Activated naive CD8-positive, alpha-beta T cell (primary cell): ENCODE measurements around the gene NDFIP2.

ENCODE experiments used
- H3K27ac Mint-ChIP-seq: one replicate; pipeline ENCODE4 v1.8.0; 2021; ENCODE audit warnings: mixed read lengths
- H3K27me3 Mint-ChIP-seq: one replicate; pipeline ENCODE4 v1.8.0; 2021; ENCODE audit warnings: mixed read lengths
- H3K36me3 Mint-ChIP-seq: one replicate; pipeline ENCODE4 v1.8.0; 2021; ENCODE audit warnings: mixed read lengths
- H3K4me1 Mint-ChIP-seq: one replicate; pipeline ENCODE4 v1.8.0; 2021; ENCODE audit warnings: low read depth, mixed read lengths
- H3K4me3 Mint-ChIP-seq: one replicate; pipeline ENCODE4 v1.8.0; 2021; ENCODE audit warnings: mild to moderate bottlenecking, mixed read lengths
- H3K9me3 Mint-ChIP-seq: one replicate; pipeline ENCODE4 v1.8.0; 2021; ENCODE audit warnings: low read depth, mixed read lengths

Gene NDFIP2

DNA sequence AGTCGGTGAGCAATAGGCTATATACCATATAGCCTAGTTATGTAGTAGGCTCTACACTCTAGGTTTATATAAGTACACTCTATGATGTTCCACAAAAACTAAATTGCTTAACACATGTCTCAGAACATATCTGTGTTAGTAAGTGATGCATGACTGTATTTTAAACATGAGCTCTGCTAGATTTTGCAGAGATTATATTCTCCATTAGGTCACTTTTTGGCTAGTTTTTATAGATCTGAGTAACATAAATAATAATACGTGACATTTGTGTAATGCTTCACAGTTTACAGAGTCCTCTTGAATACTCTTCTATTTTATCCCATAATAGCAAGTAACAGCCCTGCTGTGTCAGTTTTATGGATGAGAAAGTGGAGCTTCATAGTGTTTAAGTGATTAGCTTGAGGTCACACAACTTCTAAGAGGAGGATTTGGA lies 47.8 kb downstream of the NDFIP2 start:
- Mint-ChIP-seq H3K4me3 (no peak overlapping the region), H3K9me3 (no peaks in the 10 kb centered on the region), H3K27me3 (no peaks in the 10 kb centered on the region), H3K27ac (no peak overlapping the region), H3K36me3 (peaks cover 8% of the 10 kb centered on the region), H3K4me1 (peaks cover 11% of the 10 kb centered on the region)

DNA sequence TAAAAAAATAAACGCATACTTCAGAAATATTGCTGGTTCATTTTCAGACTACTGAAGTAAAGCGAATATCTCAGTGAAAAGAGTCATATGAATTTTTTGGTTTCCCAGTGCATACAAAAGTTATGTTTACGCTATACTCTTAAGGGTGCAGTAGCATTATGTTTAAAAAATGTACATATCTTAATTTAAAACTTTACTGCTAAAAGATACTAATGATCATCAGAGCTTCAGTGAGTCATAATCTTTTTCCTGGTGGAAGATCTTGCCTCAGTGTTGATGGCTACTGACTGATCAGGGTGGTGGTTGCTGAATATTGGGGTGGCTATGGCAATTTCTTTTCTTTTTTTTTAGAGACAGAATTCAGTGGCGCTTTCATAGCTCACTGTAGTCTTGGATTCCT lies 48.9 kb downstream of the NDFIP2 start:
- Mint-ChIP-seq H3K9me3 (no peaks in the 10 kb centered on the region), H3K27ac (no peak overlapping the region), H3K4me1 (peaks cover 11% of the 10 kb centered on the region), H3K27me3 (no peaks in the 10 kb centered on the region), H3K36me3 (peaks cover 11% of the 10 kb centered on the region), H3K4me3 (no peak overlapping the region)

DNA sequence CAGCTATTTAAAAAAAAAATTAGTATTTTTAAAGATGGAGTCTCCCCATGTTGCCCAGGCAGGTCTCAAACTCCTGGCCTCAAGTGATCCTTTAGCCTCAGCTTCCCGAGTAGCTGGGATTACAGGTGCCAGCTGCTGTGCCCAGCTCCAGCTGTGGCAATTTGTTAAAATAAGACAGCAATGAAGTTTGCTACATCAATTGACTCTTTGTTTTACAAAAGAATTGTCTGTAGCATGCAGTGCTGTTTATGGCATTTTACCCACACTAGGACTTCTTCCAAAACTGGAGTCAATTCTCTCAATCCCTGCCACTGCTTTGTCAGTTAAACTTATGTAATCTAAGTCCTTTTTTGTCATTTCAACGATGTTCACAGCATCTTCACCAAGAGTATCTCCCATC lies 49.3 kb downstream of the NDFIP2 start:
- H3K9me3 Mint-ChIP-seq = no peaks in the 10 kb centered on the region

DNA sequence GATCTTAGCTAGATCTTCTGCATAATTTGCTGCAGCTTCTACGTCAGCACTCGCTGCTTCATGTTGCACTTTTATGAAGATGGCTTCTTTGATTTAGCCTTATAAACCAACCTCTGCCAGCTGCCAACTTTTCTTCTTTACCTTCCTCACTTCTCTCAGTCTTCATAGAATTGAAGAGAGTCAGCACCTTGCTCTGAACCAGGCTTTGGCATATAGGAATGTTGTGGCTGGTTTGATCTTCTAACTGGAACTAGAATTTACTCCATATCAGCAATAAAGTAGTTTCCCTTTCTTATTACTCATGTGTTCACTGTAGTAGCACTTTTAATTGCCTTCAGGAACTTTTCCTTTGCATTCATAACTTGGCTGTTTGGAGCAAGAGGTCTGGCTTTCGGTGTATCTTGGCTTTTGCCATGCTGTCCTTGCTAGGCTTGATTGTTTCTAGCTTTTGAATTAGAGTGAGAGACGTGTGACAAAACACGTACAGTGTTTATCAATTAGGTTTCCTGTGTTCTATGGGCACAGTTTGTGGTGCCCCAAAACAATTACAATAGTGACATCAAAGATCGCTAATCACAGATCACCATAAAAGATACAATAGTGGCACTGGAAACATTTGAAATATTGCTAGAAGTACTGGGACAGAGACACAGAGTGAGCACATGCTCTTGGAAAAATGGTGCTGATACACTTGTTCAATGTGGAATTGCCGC lies 50.7 kb downstream of the NDFIP2 start:
- H3K4me3 Mint-ChIP-seq = no peak overlapping the region
- no peak overlapping the region for H3K27ac Mint-ChIP-seq
- H3K36me3 Mint-ChIP-seq = peaks cover 11% of the 10 kb centered on the region
- H3K4me1 Mint-ChIP-seq = peaks cover 11% of the 10 kb centered on the region
- no peaks in the 10 kb centered on the region for H3K9me3 Mint-ChIP-seq
- no peaks in the 10 kb centered on the region for H3K27me3 Mint-ChIP-seq

More for the DNA sequence above, 49.3 kb downstream of the NDFIP2 start:
- H3K4me1 Mint-ChIP-seq = peaks cover 11% of the 10 kb centered on the region
- no peaks in the 10 kb centered on the region for H3K27me3 Mint-ChIP-seq
- H3K27ac Mint-ChIP-seq = no peak overlapping the region
- H3K4me3 Mint-ChIP-seq = no peak overlapping the region
- H3K36me3 Mint-ChIP-seq = peaks cover 11% of the 10 kb centered on the region

DNA sequence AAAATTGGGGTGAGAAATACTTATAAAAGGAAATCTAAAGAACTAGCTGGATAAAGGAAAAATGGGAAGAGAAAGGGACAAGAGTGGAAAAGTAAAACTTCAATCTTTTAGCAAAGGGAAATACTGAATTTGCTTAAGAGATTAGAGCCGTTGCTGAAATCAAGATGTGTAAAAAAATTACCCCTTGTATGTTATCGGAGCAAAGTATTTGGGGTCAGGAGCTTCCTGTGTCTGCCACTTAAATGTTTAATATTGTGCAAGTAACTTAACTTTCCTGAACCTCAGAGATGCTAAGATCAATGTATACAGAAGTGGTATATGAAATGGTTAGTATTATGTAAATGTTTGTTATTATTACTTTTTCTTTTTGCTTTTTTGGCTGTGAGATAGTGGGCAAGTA lies 51.6 kb downstream of the NDFIP2 start:
- H3K27ac Mint-ChIP-seq = no peak overlapping the region
- H3K9me3 Mint-ChIP-seq = no peaks in the 10 kb centered on the region
- H3K27me3 Mint-ChIP-seq = no peaks in the 10 kb centered on the region
- H3K36me3 Mint-ChIP-seq = peaks cover 11% of the 10 kb centered on the region
- H3K4me1 Mint-ChIP-seq = peaks cover 11% of the 10 kb centered on the region
- H3K4me3 Mint-ChIP-seq = no peak overlapping the region

DNA sequence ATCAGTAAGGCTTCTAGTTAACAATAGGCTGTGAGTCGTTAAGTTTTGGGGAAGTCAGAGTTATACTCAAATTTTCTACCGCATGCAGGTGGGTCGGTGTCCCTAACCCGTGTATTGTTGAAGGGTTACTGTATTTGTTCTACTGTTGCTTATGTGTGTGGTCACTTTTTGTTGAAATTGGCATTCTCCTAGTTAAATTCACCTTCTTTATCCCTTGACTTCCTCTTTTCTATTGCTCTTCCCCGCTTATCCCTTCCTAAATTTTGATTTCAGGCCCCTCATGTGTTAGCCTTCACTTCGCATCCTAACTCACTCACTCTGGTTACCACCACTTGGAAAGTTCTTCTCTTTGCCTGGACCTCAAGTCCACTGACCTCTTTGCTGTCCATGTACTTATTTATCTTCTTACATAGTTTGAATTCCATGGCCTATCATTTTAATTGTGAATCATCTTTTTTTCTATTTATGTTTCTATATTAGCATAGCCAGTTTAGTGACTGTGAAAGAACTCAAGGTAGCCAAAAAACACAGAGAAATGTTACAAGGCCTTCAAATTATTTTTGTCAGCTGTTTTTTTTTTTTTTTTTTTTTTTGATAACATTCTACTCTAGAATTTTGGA lies 52.9 kb downstream of the NDFIP2 start:
- H3K27ac Mint-ChIP-seq = peak overlapping the region; percentile 22
- H3K36me3 Mint-ChIP-seq = peaks cover 15% of the 10 kb centered on the region

DNA sequence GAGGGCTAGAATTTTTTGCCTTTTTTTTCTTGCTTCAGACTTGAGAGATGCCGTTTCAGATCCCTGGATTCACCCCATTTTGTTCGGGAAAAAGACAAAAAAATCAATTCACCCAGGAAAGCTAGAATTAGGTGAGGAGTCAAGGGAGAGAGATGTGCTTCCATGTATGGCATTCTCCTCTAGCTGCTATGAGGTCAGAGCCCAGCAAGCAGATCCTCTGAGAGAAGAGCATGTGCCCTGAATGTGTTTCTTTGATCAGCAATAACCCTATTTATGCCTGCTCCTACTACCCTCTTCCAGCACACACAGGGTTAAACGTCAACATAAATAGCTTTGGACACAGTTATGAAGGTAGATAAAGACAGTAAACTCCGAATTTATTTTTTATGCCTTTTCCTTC lies 53.6 kb downstream of the NDFIP2 start:
- H3K27me3 Mint-ChIP-seq = no peaks in the 10 kb centered on the region
- no peak overlapping the region for H3K4me3 Mint-ChIP-seq
- H3K9me3 Mint-ChIP-seq = no peaks in the 10 kb centered on the region
- H3K4me1 Mint-ChIP-seq = peaks cover 11% of the 10 kb centered on the region
- H3K27ac Mint-ChIP-seq = no peak overlapping the region
- H3K36me3 Mint-ChIP-seq = peaks cover 15% of the 10 kb centered on the region

More for the DNA sequence above, 52.9 kb downstream of the NDFIP2 start:
- no peak overlapping the region for H3K4me3 Mint-ChIP-seq
- H3K27me3 Mint-ChIP-seq = no peaks in the 10 kb centered on the region
- H3K9me3 Mint-ChIP-seq = no peaks in the 10 kb centered on the region
- peaks cover 11% of the 10 kb centered on the region for H3K4me1 Mint-ChIP-seq

DNA sequence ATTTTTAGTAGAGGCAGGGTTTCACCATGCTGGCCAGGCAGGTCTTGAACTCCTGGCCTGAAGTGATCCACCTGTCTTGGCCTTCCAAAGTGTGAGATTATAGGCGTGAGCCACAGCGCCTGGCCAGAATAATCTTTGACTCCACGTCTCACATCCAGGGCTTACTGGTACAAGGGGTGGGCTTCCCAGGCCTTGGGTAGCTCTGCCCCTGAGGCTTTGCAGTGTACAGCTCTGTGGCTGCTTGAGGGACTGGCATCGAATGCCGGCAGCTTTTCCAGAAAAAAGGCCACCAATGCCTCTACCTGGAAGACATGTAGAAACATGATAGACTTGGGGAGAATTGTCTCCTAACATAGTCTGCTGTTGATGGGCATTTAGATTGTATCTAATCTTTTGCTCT lies 57.8 kb downstream of the NDFIP2 start:
- Mint-ChIP-seq H3K9me3 (no peaks in the 10 kb centered on the region), H3K4me3 (no peak overlapping the region), H3K36me3 (peaks cover 9% of the 10 kb centered on the region), H3K4me1 (no peaks in the 10 kb centered on the region), H3K27me3 (no peaks in the 10 kb centered on the region), H3K27ac (no peak overlapping the region)

DNA sequence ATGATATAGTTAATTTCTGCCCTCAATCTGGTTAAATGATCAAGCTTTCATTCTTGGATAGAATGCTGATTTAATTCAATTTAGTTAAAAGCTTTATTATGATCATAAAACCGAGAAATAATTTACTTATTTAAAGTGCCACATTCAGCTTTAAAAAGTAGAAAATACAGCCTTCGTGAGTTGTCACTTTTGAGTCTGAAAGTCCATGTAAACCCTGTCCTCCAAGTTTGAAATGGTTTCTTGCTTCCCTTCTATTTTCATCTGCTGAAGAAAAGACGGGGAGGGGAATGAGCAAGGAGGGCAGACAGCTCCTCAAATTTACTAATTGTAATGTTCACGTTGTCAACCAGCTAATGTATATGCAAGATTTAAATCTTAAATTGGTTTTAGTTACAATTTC lies 59.5 kb downstream of the NDFIP2 start:
- Mint-ChIP-seq H3K36me3 (peaks cover 8% of the 10 kb centered on the region), H3K9me3 (no peaks in the 10 kb centered on the region), H3K4me3 (no peak overlapping the region), H3K27ac (no peak overlapping the region), H3K4me1 (no peaks in the 10 kb centered on the region), H3K27me3 (no peaks in the 10 kb centered on the region)

DNA sequence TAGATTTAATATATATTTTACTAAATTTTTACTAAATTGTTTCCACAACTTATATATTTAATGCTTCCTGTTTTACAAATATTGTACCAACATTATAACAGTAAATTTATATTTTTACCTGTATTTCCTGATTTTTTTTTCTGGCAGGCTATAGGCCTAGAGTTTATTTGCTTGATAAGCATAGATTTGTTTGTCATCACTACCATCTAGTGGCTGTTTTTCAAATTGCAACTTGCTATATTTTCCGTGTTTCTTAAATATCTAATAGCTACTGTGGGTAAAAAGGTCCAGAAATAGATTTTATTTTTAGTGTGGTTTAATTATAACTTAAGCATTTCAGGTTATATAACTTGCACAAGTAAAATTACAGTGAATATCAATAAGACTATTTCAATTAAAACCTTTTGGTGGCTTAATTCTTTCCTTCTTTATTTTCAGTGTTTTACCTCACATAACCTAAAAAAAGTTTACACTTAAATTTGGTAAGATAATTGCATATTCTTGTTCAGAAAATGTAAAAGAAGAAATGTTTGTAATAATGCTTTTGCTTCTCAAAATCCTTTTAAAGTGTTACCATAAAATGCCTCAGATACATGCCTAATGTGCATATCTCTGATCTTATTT lies 60.6 kb downstream of the NDFIP2 start:
- Mint-ChIP-seq H3K4me1 (no peaks in the 10 kb centered on the region), H3K27ac (no peak overlapping the region), H3K36me3 (peaks cover 8% of the 10 kb centered on the region), H3K27me3 (no peaks in the 10 kb centered on the region), H3K9me3 (no peaks in the 10 kb centered on the region), H3K4me3 (no peak overlapping the region)

DNA sequence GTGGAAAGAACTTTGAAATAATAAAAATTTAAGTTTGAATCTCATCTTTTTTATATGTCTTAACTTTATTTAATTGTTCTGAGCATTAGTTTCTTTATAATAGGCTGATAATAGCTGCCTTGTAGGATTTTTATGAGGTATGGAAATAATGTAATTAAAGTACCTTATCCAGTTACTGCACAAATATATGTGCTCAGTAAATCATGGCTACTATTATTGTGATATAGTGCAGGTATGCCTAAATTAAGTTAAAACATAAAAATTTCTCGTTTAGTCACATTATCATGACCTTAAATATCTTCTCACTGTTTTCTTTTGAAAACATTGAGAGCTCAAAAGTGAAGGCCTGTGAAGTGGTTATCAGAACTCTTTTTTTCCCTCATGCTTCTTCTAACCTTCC lies 62.9 kb downstream of the NDFIP2 start:
- H3K4me3 Mint-ChIP-seq = no peak overlapping the region

DNA sequence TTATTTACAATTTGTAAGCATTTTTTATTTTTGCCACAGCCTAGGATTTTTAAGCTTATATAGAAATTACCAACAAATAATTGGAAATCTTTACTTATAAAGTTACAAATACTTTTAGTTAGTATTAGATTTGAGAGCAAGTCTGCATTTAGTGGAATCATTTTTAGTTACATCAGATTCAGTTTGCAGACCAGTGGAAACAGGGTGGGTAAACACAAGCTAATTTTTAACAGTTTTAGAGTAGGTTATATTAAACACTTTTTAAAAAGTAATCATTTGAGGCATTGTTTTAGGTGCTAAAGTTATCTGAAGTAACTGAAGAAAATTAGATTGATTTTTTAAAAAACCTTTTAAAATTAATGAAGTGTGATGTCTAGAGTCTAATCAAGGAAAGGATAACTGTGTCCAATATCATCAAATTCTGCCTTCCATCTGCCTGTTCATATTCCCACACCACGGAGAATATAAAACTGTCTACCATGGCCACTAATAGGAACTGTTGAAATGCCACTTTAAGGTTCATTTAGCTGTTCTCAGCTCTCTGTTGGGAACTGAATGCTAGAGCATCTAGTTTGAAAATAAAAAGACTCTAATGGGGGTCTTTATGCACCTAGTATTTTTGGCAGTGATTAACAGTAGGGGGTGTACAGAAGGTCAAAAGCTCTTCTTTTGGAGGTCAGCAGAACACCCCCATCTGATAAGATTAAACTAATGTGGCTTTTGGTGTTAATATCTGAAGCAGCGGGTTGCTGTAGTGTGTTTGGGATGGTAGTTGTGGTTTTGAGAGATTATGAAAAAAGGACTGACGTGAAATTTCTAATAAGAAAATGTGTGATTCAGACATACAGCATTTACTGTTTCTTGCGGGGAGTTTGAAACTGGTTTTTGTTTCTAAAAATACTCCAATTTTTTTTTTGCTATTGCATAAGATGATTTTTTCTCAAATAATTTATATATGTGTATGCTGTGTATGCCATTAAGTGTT lies 66.5 kb downstream of the NDFIP2 start:
- Mint-ChIP-seq H3K36me3 (peaks cover 4% of the 10 kb centered on the region), H3K27ac (no peak overlapping the region), H3K9me3 (no peaks in the 10 kb centered on the region), H3K4me1 (peaks cover 1% of the 10 kb centered on the region), H3K27me3 (no peaks in the 10 kb centered on the region), H3K4me3 (no peak overlapping the region)

More for the DNA sequence above, 62.9 kb downstream of the NDFIP2 start:
- H3K36me3 Mint-ChIP-seq = peaks cover 4% of the 10 kb centered on the region
- no peaks in the 10 kb centered on the region for H3K27me3 Mint-ChIP-seq
- H3K4me1 Mint-ChIP-seq = peaks cover 1% of the 10 kb centered on the region
- H3K27ac Mint-ChIP-seq = no peak overlapping the region
- no peaks in the 10 kb centered on the region for H3K9me3 Mint-ChIP-seq

DNA sequence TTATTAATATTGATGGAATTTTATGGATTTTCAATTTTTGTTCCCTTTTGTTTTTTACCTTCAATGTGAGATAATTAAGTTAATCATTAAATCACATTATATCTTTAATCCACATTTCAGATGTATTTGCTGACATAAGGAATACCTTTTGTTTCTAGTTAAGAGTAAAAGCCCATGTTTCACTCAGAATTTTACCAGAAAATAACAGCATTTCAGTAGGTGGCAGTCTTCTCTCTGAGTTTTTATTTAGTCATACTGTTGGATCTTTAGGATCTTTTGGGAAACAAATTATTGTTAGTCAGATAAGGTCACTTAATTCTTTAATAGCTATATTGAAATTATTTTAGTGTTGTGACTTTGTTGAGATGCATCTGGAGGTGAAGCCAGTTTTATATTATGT lies 67.9 kb downstream of the NDFIP2 start:
- Mint-ChIP-seq H3K4me3 (no peak overlapping the region), H3K4me1 (peaks cover 1% of the 10 kb centered on the region), H3K27me3 (no peaks in the 10 kb centered on the region), H3K9me3 (no peaks in the 10 kb centered on the region), H3K27ac (no peak overlapping the region), H3K36me3 (peaks cover 4% of the 10 kb centered on the region)

DNA sequence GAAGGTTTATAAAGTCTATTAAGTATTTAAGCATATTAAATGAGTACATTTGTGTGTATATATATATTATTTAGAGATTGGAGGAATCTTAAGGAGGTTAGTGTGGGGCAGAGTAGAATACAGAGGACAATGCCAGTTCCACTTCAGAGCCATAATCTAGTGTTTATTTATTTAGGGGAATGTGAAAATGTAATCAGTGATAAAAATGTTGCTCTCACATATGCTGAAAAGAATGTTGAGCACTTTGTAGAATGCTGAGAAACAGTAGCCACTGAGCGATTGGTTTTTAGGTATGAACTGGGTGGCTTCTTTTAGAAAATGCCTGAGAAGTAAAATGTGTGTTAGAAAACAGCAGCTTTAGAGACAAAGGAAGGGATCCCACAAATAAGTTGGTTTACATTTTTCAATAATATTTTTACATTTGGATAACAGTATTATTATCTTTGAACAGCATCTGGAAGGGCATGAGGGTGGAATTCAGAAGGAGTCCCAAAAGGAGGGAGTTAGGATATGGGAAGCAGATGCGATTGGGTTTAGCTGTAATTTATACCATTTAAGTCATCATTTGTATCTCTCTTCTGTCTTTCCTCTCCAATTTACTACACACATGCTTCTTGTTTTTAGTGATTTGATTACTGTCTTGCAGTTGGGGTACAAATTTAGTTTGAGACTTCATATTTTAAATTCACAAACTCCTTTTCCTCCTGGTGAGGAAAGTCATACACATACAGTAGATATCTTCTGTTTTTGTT lies 68.6 kb downstream of the NDFIP2 start:
- H3K27ac Mint-ChIP-seq = no peak overlapping the region
- H3K4me3 Mint-ChIP-seq = no peak overlapping the region
- H3K36me3 Mint-ChIP-seq = peaks cover 6% of the 10 kb centered on the region
- H3K27me3 Mint-ChIP-seq = no peaks in the 10 kb centered on the region
- H3K4me1 Mint-ChIP-seq = peaks cover 1% of the 10 kb centered on the region
- H3K9me3 Mint-ChIP-seq = no peaks in the 10 kb centered on the region
